HCT116 (cell line): Measurements from ENCODE around the gene KLK12. TPM values are rescaled to one million over a fixed set of nuclear protein-coding genes. Genes with fewer than 3 reads are reported as not detected.

Experiments used
- ATAC-seq: fragments of 200-7000 bp; cut with Tn5 transposase; 2 replicates; pipeline ENCODE4 v1.9.1; 2020; ENCODE audit warnings: mild to moderate bottlenecking, moderate library complexity
- BruUV-seq: library from RNA; stranded (reverse); fragments of 400-500 nt; replicated peaks from 2 replicates; lab custom pipeline; 2021; lab: Mats Ljungman, UMichigan
- CTCF ChIA-PET: fragments of 300-600 bp; sonication (Branson Sonifier 250); formaldehyde crosslinking; loops from one replicate; lab custom pipeline; 2021; ENCODE audit warnings: antibody characterized with exemption; lab: Charles Lee
- POLR2A ChIA-PET: fragments of 300-600, 350-600 bp; sonication (Branson Sonifier 250); formaldehyde crosslinking; loops from one replicate; lab custom pipeline; 2021; ENCODE audit warnings: antibody characterized with exemption; lab: Charles Lee
- RAD21 ChIA-PET, 2 experiments: fragments of 300-600 bp; sonication (Branson Sonifier 250); formaldehyde crosslinking; loops; one replicate each; lab custom pipeline; 2023; ENCODE audit warnings: low total read pairs in 2 of 2; ENCODE audit not compliant: uncharacterized antibody in 2 of 2, unreplicated experiment in 2 of 2, low non-redundant PET in 1 of 2; lab: Charles Lee
- DNase-seq: peaks from one replicate; pipeline ENCODE4 v3.0.0-alpha.2; 2010; ENCODE audit warnings: low read depth, low spot score
- H2AFZ ChIP-seq: fragments of 200-600 bp; shearing (Covaris generic), sonication (generic); 2 replicates; pipeline ENCODE4 v1.6.1; 2017; ENCODE audit warnings: low read depth, mixed run types, mixed read lengths, antibody characterized with exemption, low read length; ENCODE audit not compliant: poor library complexity, severe bottlenecking
- H3K27ac ChIP-seq: 2 replicates; pipeline ENCODE4 v1.5.1; 2012; ENCODE audit warnings: low read depth, low read length
- H3K27me3 ChIP-seq: fragments of 200-600 bp; sonication (generic); 2 replicates; pipeline ENCODE4 v1.6.1; 2016; ENCODE audit warnings: mixed run types, low read length, mixed read lengths; ENCODE audit not compliant: insufficient read depth
- H3K36me3 ChIP-seq, 2 experiments: fragments of 200-500 bp in 1 of 2; fragments of 200-600 bp in 1 of 2; sonication (Bioruptor generic) in 1 of 2; sonication (generic) in 1 of 2; 2 replicates each; pipeline versions ENCODE4 v1.5.1 to v1.6.1; 2014 to 2016; ENCODE audit warnings: low read length in 2 of 2, inconsistent platforms in 1 of 2, mixed read lengths in 1 of 2, mixed run types in 1 of 2; ENCODE audit not compliant: insufficient read depth in 2 of 2, control insufficient read depth in 1 of 2
- H3K4me1 ChIP-seq, 2 experiments: fragments of 200-600 bp in 1 of 2; sonication (generic) in 1 of 2; 2 replicates each; pipeline versions ENCODE4 v1.5.1 to v1.6.1; 2012 to 2017; ENCODE audit warnings: low read length in 2 of 2, inconsistent platforms in 1 of 2, mild to moderate bottlenecking in 1 of 2, mixed read lengths in 1 of 2, mixed run types in 1 of 2, moderate library complexity in 1 of 2; ENCODE audit not compliant: insufficient read depth in 2 of 2, control insufficient read depth in 1 of 2
- H3K4me2 ChIP-seq: fragments of 200-600 bp; sonication (generic); 2 replicates; pipeline ENCODE4 v1.6.1; 2017; ENCODE audit warnings: mixed run types, low read length, mixed read lengths
- H3K4me3 ChIP-seq, 2 experiments: fragments of 200-600 bp in 1 of 2; sonication (generic) in 1 of 2; replicated peaks in 1 of 2; 2 replicates each; pipeline ENCODE4 v1.5.1; 2011 to 2016; ENCODE audit warnings: low read length in 2 of 2, control low read depth in 1 of 2, low read depth in 1 of 2, mild to moderate bottlenecking in 1 of 2, mixed read lengths in 1 of 2, mixed run types in 1 of 2
- H3K79me2 ChIP-seq: fragments of 200-600 bp; sonication (generic); 2 replicates; pipeline ENCODE4 v1.6.1; 2017; ENCODE audit warnings: mild to moderate bottlenecking, mixed run types, low read length, moderate library complexity, mixed read lengths; ENCODE audit not compliant: insufficient read depth
- H3K9ac ChIP-seq: fragments of 200-600 bp; sonication (generic); 2 replicates; pipeline ENCODE4 v1.6.1; 2016; ENCODE audit warnings: low read length, mixed read lengths
- H3K9me2 ChIP-seq: fragments of 200-600 bp; sonication (generic), shearing (Covaris generic); 2 replicates; pipeline ENCODE4 v1.6.1; 2017; ENCODE audit warnings: mixed run types, mild to moderate bottlenecking, moderate library complexity; ENCODE audit not compliant: insufficient read depth
- H3K9me3 ChIP-seq, 2 experiments: fragments of 200-500 bp in 1 of 2; fragments of 200-600 bp in 1 of 2; sonication (Bioruptor generic) in 1 of 2; sonication (generic) in 1 of 2; 2 replicates each; pipeline ENCODE4 v1.6.1; 2014 to 2017; ENCODE audit warnings: low read length in 2 of 2, mixed read lengths in 2 of 2, inconsistent platforms in 1 of 2, low read depth in 1 of 2, mild to moderate bottlenecking in 1 of 2, mixed run types in 1 of 2, moderate library complexity in 1 of 2; ENCODE audit not compliant: control insufficient read depth in 1 of 2, insufficient read depth in 1 of 2
- H4K20me1 ChIP-seq: fragments of 200-600 bp; sonication (generic), shearing (Covaris generic); 2 replicates; pipeline ENCODE4 v1.6.1; 2017; ENCODE audit warnings: mixed run types, mild to moderate bottlenecking, moderate library complexity; ENCODE audit not compliant: insufficient read depth
- CBX3 ChIP-seq: IDR thresholded peaks from 2 replicates; pipeline ENCODE4 v1.6.1; 2012; ENCODE audit warnings: low read depth
- EZH2phosphoT487 ChIP-seq: fragments of 200-600 bp; IDR thresholded peaks from 2 replicates; pipeline ENCODE4 v1.6.1; 2018; ENCODE audit warnings: antibody characterized with exemption, borderline replicate concordance
- POLR2A ChIP-seq: IDR thresholded peaks from 2 replicates; pipeline ENCODE4 v1.7.0; 2011; ENCODE audit warnings: borderline replicate concordance; ENCODE audit not compliant: insufficient read depth, insufficient read length; ENCODE audit errors: extremely low read depth
- TCF7L2 ChIP-seq: IDR thresholded peaks from 2 replicates; pipeline ENCODE4 v1.7.0; 2011; ENCODE audit warnings: borderline replicate concordance, inconsistent platforms; ENCODE audit not compliant: insufficient read depth, insufficient read length; ENCODE audit errors: extremely low read depth
- ZFX ChIP-seq: fragments of 450-650 bp; IDR thresholded peaks from 2 replicates; pipeline ENCODE4 v1.6.1; 2017
- intact Hi-C: fragments of 100-400 bp; cut with micrococcal nuclease; formaldehyde crosslinking; loops from 2 replicates; pipeline ENCODE4 v1.10.0; 2022
- total RNA-seq: library from RNA; stranded (reverse); gene quantifications from one replicate; pipeline ENCODE4 v1.2.1, GENCODE V29; 2021; ENCODE audit not compliant: unreplicated experiment
- TF ChIP-seq, protein P1 (sequence below): IDR thresholded peaks from 2 replicates; pipeline ENCODE4 v1.6.1; 2011; ENCODE audit warnings: mild to moderate bottlenecking, low read length, moderate library complexity; ENCODE audit not compliant: insufficient replicate concordance; ENCODE audit errors: extremely low read depth
- TF ChIP-seq, protein P2 (sequence below): IDR thresholded peaks from 2 replicates; pipeline ENCODE4 v1.6.1; 2012; ENCODE audit warnings: low read depth
- TF ChIP-seq, protein P3 (sequence below): IDR thresholded peaks from 2 replicates; pipeline ENCODE4 v1.6.1; 2012
- TF ChIP-seq, protein P4 (sequence below), 3 experiments: fragments of 200-600 bp in 1 of 3; sonication (generic) in 1 of 3; IDR thresholded peaks in 2 of 3; conservative IDR thresholded peaks in 1 of 3; 2 replicates each; pipeline ENCODE4 v1.5.1; 2012 to 2017; ENCODE audit warnings: low read depth in 2 of 3, low read length in 2 of 3, antibody characterized with exemption in 1 of 3, borderline replicate concordance in 1 of 3, control low read depth in 1 of 3, mild to moderate bottlenecking in 1 of 3, mixed read lengths in 1 of 3, mixed run types in 1 of 3, moderate library complexity in 1 of 3; ENCODE audit not compliant: insufficient read depth in 1 of 3

The KLK12 gene
- total RNA-seq, 1 experiment from 2014 or later = not detected

DNA sequence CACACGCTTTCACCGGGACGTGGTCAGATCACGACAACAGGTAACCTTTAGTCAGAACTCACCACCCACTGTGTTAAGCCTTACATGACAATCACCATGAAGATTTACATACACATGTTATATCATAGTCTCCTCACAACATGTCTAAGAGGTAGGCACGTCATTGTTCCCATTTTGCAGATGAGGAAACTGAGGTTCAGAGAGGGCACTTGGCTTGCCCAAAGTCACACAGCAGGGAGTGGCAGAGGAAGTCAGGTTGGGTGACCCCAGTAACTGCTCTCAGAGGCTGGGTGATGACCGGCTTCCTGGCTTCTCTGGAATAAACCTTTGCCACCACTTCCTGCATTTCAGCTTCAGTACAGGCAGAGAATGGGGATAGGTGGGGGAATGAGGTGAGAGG lies 20.6 kb downstream of the KLK12 start:
- Histone ChIP-seq H3K4me3 (no peak overlapping the region), H3K36me3 (no peaks in the 10 kb centered on the region), H3K4me2 (no peak overlapping the region), H3K9me2 (no peaks in the 10 kb centered on the region), H3K9me3 (no peaks in the 10 kb centered on the region), H3K27ac (no peak overlapping the region), H3K79me2 (no peaks in the 10 kb centered on the region), H3K27me3 (no peaks in the 10 kb centered on the region), H2AFZ (no peak overlapping the region), H4K20me1 (no peaks in the 10 kb centered on the region), H3K4me1 (peaks cover 8 to 58% of the 10 kb centered on the region in 2 experiments), H3K9ac (no peak overlapping the region)
- BruUV-seq = no TSS peak
- ChIA-PET CTCF (interaction anchor here (0.9 kb wide), 1 partner anchor 92 kb away, joined by 3 read pairs; no protein-coding TSS in a partner anchor), RAD21 (no interaction called here), POLR2A (interaction anchor here (1.0 kb wide), 1 partner anchor 12 kb away, joined by 5 read pairs; no protein-coding TSS in a partner anchor)
- TF ChIP-seq, protein P1, sequence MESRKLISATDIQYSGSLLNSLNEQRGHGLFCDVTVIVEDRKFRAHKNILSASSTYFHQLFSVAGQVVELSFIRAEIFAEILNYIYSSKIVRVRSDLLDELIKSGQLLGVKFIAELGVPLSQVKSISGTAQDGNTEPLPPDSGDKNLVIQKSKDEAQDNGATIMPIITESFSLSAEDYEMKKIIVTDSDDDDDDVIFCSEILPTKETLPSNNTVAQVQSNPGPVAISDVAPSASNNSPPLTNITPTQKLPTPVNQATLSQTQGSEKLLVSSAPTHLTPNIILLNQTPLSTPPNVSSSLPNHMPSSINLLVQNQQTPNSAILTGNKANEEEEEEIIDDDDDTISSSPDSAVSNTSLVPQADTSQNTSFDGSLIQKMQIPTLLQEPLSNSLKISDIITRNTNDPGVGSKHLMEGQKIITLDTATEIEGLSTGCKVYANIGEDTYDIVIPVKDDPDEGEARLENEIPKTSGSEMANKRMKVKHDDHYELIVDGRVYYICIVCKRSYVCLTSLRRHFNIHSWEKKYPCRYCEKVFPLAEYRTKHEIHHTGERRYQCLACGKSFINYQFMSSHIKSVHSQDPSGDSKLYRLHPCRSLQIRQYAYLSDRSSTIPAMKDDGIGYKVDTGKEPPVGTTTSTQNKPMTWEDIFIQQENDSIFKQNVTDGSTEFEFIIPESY = no peak
- DNase-seq (no peak), ATAC-seq (no peak)
- intact Hi-C loops = no loop called here

DNA sequence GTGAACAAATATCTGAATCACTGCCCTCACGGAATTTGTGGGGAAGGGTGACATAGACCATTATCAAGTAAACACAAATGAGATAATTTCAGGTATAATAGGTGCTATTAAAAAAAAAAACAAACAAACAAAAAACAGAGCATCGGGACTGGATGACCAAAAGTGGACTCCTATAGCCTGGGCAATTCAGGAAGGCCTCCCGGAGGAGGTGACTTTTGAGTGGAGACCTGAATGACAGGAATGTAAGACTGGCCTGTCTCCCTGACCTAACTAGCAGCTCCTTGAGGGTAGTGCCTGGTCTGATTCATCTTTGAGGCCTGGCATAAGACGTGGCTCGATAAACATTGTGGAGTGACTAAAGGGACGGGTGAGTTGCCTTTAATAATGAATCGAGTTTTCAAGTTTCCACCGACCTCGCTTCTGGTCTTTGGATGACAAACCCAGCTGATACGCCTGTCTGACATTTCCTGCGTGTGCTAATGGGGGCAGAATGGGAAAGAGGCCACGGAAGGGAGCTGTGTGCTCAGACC lies 22.1 kb downstream of the KLK12 start:
- peaks cover 2 to 43% of the 10 kb centered on the region in 2 experiments for H3K4me1 ChIP-seq
- H3K27me3 ChIP-seq = no peaks in the 10 kb centered on the region
- no peak overlapping the region for H3K4me2 ChIP-seq
- ChIA-PET CTCF (interaction anchor here (1.2 kb wide), 1 partner anchor 8 kb away, joined by 4 read pairs; no protein-coding TSS in a partner anchor), RAD21 (no interaction called here)
- H3K9ac ChIP-seq = no peak overlapping the region
- no peak overlapping the region for H2AFZ ChIP-seq
- H3K27ac ChIP-seq = no peak overlapping the region
- no peaks in the 10 kb centered on the region for H3K36me3 ChIP-seq
- H4K20me1 ChIP-seq = no peaks in the 10 kb centered on the region
- H3K9me2 ChIP-seq = no peaks in the 10 kb centered on the region
- H3K79me2 ChIP-seq = no peaks in the 10 kb centered on the region
- no TSS peak for BruUV-seq
- DNase-seq = no peak
- no peaks in the 10 kb centered on the region for H3K9me3 ChIP-seq
- no peak overlapping the region for H3K4me3 ChIP-seq
- intact Hi-C loops = no loop called here
- TF ChIP-seq ZFX = no peak
- TF ChIP-seq, protein P2, sequence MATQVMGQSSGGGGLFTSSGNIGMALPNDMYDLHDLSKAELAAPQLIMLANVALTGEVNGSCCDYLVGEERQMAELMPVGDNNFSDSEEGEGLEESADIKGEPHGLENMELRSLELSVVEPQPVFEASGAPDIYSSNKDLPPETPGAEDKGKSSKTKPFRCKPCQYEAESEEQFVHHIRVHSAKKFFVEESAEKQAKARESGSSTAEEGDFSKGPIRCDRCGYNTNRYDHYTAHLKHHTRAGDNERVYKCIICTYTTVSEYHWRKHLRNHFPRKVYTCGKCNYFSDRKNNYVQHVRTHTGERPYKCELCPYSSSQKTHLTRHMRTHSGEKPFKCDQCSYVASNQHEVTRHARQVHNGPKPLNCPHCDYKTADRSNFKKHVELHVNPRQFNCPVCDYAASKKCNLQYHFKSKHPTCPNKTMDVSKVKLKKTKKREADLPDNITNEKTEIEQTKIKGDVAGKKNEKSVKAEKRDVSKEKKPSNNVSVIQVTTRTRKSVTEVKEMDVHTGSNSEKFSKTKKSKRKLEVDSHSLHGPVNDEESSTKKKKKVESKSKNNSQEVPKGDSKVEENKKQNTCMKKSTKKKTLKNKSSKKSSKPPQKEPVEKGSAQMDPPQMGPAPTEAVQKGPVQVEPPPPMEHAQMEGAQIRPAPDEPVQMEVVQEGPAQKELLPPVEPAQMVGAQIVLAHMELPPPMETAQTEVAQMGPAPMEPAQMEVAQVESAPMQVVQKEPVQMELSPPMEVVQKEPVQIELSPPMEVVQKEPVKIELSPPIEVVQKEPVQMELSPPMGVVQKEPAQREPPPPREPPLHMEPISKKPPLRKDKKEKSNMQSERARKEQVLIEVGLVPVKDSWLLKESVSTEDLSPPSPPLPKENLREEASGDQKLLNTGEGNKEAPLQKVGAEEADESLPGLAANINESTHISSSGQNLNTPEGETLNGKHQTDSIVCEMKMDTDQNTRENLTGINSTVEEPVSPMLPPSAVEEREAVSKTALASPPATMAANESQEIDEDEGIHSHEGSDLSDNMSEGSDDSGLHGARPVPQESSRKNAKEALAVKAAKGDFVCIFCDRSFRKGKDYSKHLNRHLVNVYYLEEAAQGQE = no peak
- TF ChIP-seq TCF7L2 = no peak
- no peak for TF ChIP-seq POLR2A
- TF ChIP-seq CBX3 = no peak
- TF ChIP-seq, protein P3, sequence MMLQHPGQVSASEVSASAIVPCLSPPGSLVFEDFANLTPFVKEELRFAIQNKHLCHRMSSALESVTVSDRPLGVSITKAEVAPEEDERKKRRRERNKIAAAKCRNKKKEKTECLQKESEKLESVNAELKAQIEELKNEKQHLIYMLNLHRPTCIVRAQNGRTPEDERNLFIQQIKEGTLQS = no peak
- TF ChIP-seq, protein P4, sequence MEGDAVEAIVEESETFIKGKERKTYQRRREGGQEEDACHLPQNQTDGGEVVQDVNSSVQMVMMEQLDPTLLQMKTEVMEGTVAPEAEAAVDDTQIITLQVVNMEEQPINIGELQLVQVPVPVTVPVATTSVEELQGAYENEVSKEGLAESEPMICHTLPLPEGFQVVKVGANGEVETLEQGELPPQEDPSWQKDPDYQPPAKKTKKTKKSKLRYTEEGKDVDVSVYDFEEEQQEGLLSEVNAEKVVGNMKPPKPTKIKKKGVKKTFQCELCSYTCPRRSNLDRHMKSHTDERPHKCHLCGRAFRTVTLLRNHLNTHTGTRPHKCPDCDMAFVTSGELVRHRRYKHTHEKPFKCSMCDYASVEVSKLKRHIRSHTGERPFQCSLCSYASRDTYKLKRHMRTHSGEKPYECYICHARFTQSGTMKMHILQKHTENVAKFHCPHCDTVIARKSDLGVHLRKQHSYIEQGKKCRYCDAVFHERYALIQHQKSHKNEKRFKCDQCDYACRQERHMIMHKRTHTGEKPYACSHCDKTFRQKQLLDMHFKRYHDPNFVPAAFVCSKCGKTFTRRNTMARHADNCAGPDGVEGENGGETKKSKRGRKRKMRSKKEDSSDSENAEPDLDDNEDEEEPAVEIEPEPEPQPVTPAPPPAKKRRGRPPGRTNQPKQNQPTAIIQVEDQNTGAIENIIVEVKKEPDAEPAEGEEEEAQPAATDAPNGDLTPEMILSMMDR (IDR thresholded peaks at IDR 0.05 in 2 of 3, conservative IDR thresholded peaks at IDR 0.05 in 1 of 3; ENCODE audit: borderline replicate concordance in 1 of 3, insufficient read depth in 1 of 3, low read depth in 2 of 3, low read length in 2 of 3) = no peak
- TF ChIP-seq EZH2phosphoT487 = no peak
- TF ChIP-seq, all 23 proteins: peak for 0
- POLR2A ChIA-PET = interaction anchor here (0.7 to 1.2 kb wide), 2 partner anchors 12 to 208 kb away, joined by 3 read pairs; partner anchors contain the start of gene KLK8
- no peak for ATAC-seq
